CD4-positive, alpha-beta T cell treated with Interleukin-12 subunit alpha and Interleukin-12 subunit beta, for 1 hour (primary cell): ENCODE results near the gene METTL8.
A peak's percentile ranks its signal among the peaks of the same experiment; 100 is the strongest.

Source experiments
- DNase-seq: peaks from one replicate; pipeline ENCODE4 v3.0.0-alpha.2; 2020

METTL8 gene

GRCh38 chr2:171309455-171310286 is 124.1 kb downstream of the METTL8 start:
- no peak for DNase-seq

DNA sequence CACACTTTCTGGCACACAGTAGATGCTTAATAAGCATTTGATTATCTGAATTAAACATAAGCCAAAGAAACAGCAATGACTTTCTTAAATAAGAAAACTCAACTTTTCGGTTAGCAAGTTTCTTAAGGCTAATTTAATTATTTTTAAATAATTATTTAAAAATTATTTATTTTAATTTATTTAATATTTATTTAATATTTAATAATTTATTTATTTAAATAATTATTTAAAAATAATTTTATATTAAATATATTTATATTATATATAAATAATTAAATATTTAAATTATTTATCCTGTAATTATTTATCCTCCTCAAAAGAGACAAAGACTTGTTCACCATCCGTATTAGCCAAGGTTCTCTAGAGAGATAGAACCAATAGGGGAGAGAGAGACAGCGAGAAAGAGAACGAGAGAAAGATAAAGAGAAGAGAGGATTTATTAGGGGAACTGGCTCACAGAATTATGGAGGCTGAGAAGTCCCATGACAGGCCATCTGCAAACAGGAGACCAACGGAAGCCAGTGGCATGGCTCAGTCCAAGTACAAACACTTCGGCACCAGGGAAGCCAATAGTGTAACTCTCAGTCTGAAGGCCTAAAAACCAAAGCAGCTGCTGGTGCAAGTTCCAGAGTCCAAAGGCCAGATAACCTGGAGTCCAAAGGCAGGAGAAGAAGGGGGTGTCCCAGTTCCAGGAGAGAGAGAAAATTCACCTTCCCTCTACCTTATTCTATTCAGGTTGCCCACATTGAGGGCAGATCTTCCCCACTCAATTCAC is 125.3 kb downstream of the METTL8 start:
- no peak for DNase-seq

DNA sequence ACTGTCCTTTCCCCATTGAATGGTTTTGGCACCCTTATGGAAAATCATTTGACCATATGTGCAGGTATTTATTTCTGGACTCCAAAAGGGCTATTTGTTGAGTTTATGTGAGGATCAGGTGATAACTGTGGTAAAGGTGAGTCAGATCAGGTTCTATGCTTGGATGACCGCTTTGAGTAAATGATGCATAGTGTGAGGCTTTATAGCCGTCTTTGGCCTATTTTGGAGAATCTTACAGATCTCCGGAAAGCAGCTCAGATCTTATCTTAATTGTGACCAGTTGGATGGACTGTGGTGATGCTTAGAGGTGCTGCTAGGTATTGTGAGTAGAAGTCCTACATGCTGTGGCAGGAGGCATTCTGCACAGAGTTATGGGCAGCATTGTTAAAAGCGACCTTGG is 126.2 kb downstream of the METTL8 start:
- DNase-seq = no peak

- no peak for DNase-seq
Observed at GRCh38 chr2:171297956-171298355, 135.8 kb downstream of the METTL8 start.

GRCh38 chr2:171294608-171295007 is 139.2 kb downstream of the METTL8 start:
- DNase-seq = no peak

DNA sequence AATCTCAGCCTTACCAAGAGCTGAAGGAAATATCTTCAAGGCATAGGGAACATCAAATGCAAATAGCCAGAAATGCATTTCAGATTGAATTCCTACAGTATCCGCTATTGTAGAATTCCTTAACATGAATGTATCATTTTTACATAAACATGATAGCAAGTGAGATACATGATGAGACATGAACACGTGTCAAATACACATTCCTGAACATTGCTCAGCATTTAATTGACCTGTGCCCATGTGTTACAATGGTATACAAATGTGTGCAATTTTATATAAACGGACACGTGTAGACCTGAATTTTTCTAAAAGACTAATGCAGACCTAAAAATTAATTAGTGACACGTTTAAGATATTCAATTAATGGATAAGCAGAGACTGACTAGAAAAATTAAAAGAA is 140.1 kb downstream of the METTL8 start:
- no peak for DNase-seq

DNA sequence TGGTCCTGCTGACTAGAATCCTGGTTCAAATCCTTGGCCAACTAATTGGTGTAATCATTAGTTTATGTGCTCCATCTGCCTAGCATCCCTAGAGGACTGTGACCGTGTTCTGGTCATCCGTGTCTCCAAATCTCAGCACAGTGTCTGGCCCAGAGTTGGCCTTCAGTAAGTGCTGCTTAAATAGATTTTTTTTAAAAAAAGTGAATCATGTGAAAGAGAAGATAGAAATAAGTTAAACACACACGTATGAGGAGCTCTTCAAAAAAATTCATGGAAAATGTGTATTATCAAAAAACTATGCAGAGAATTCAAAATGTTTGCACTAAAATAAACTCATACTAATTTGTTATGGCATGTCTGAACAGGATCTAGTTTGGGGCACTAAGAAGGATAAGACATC is 143.8 kb downstream of the METTL8 start:
- DNase-seq = no peak

DNA sequence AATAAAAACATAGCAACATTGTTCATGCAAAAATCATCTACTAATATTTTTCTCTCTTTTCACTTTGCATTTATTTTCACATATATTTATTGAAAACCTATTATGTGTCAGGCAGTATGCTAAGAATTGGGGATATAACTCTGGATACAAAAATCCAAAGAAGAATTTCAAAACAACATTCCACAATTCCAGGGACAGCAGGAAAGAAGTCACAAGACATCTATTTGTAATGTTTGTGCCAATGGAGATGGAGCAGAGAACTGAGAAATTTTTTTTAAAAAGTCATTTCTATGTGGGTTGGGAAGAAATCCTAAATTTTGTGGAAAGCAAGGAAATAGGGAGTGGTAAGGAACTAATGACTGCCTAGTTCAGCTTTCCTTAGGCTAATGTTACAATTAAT is 144.5 kb downstream of the METTL8 start:
- no peak for DNase-seq

- DNase-seq = no peak
Observed at GRCh38 chr2:171287611-171288010, 146.2 kb downstream of the METTL8 start.

DNA sequence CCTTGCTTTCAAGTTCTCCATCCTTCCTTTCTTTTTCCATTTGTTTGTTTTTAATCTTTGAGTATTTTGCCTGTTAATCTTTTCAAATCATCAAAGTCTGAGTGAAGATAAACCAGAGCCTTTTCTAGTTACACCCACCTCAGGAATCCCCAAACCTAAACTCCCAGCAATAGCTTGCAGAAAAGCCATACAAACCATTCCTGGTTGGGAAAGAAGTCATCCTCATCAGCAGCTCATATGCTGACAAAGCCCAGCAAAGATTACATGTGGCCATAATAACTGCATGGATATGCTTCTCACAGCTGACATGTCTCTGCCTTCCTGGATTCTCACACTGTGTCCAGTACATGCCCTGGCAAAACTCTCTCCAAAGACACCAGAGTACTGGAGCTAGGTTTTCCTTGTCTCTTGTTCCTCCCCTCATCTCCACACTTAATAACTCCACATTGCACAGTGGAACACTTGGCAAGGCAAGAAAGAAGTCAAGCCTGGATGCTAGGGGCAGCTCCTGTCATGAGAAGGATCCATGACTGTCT is 146.7 kb downstream of the METTL8 start:
- no peak for DNase-seq

DNA sequence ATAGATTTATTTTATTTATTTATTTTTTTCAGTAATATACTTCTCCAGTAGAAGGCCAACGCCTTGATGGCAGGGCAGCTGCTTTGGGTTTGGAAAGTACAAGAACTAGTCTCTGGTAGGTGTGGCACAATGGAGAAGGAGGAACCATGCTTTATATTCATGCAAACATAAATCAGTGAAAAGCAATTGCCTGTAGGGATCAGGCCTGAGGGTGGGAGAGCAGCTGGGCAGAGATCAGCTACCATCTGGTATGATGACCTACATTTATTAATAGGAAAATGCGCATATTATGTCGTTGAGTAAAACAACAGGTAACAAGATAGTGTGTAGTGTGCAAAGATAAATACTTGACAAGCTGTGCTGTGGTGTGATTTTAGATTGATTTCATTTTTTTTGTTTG is 152.7 kb downstream of the METTL8 start:
- no peak for DNase-seq

- DNase-seq = no peak
Observed at GRCh38 chr2:171279983-171280790, 153.6 kb downstream of the METTL8 start.

- DNase-seq = peak; percentile 1
Observed at GRCh38 chr2:171274757-171275156, 159.0 kb downstream of the METTL8 start.

- no peak for DNase-seq
Observed at GRCh38 chr2:171271971-171272436, 161.8 kb downstream of the METTL8 start.

GRCh38 chr2:171271386-171271785 is 162.4 kb downstream of the METTL8 start:
- no peak for DNase-seq

DNA sequence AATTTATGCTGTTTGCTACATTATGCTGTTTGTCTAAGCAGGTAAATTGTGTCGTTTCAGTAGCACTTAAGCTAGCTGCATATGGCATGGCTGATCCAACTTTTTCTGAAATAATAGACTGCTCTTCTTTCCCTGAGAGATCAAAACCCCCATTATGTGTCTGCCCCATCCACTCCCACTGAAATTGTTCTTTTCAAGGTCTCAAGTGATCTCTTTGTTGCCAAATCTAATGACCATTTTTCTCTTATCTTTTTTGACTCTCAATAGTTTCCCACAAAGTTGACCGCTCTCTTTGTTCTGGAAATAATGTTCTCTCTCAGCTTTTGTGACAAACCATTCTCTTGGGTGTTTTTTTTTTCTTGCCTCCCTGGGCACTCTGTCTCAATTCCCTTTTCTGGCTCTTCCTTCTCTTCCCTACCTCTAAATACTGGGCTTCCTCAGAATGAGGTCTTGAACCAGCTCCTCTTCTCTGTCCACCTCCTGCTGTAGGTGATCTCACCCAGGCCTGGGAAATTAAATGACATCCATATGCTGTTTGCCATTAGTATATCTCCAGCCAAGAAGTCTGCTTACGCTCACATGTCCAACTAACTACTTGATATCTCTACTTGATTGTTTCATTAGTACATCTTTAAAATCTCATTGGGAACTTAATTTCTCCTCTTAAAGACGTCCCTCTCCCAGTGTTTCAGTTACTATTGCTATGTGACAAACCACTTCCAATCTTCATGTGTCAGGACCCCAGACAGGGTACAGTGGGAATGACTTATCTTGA is 165.7 kb downstream of the METTL8 start:
- no peak for DNase-seq
